Motor neuron (in vitro differentiated cells): Measurements from ENCODE around the gene TM9SF4. TPM values are rescaled to one million over a fixed set of nuclear protein-coding genes. Genes with fewer than 3 reads are reported as not detected.

Source experiments
- ATAC-seq, 8 experiments: fragments of 200-7000 bp; cut with Tn5 transposase; replicated peaks in 6 of 8; 2 replicates each; pipeline ENCODE4 v1.8.0; 2021; ENCODE audit warnings: mild to moderate bottlenecking in 8 of 8, moderate library complexity in 8 of 8
- H3K27ac ChIP-seq, 2 donors: fragments of 250-450 bp; sonication (Bioruptor Pico); 2 replicates each; pipeline ENCODE4 v1.9.0; 2021; ENCODE audit warnings: antibody characterized with exemption in 2 of 2, mild to moderate bottlenecking in 2 of 2, moderate library complexity in 1 of 2
- H3K4me1 ChIP-seq, 2 donors: fragments of 250-450 bp; sonication (Bioruptor Pico); replicated peaks in 1 of 2; 2 replicates each; pipeline ENCODE4 v1.6.1; 2021; ENCODE audit warnings: antibody characterized with exemption in 2 of 2, mild to moderate bottlenecking in 2 of 2, moderate library complexity in 1 of 2
- H3K4me3 ChIP-seq, 5 donors: fragments of 250-450 bp; sonication (Bioruptor Pico); 2 replicates each; pipeline ENCODE4 v1.9.0; 2021; ENCODE audit warnings: antibody characterized with exemption in 5 of 5, mild to moderate bottlenecking in 5 of 5, moderate library complexity in 4 of 5
- WGBS, 10 experiments: fragments of 450-650 bp; shearing (Covaris generic); methylation state at CpG; one replicate each; pipeline ENCODE4 v1.0.0; 2022; 5-methylcytosine and 5-hydroxymethylcytosine counted together
- in situ Hi-C, 9 experiments: fragments of 400-800 bp; cut with MboI; loops; one replicate each; pipeline ENCODE4 v1.15.0; 2021; ENCODE audit warnings: low sequenced_read_pairs in 9 of 9, low pct_unique_long_range_greater_than_20kb in 2 of 9; ENCODE audit not compliant: unreplicated experiment in 9 of 9
- total RNA-seq, 8 experiments: library from RNA; unstranded; fragments of 300-600 nt; gene quantifications; 2 replicates each; pipeline versions ENCODE4 v1.2.3 to v1.2.4, GENCODE V29; 2022

The TM9SF4 gene
- total RNA-seq, 8 experiments from 2014 or later, result 23.9 to 68.4 (median 38.6) TPM

DNA sequence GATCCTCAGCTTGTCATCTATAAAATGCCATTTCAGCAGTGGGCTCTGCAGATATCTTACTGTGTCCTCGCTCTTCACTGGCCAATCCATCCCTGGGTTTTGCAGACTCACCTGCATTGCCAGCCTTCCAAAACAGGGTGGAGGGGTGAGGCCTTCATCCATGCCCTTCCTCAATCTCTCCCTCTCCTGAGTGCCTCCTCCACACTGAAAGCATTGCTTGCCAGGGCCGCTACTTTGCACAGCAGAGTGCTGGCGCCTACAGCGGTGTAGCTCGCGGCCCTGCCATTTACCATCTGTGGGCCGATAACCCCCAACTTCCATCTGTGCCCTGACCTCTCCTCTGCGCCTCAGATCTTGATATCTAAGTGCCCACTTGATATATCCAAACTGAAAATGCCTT is 29.4 kb downstream of the TM9SF4 start:
- no peaks in the 10 kb centered on the region for H3K4me1 ChIP-seq
- H3K4me3 ChIP-seq, result no peak overlapping the region
- ATAC-seq, result no peak
- 40 to 100% (median 93%) methylated on average over 1 to 7 of the region's 8 CpGs; no CpG with 5 or more reads in 4 of the 10 experiments for WGBS, 10 experiments
- H3K27ac ChIP-seq, result no peak overlapping the region
- in situ Hi-C loops, result loop anchor here in 1 of 9 experiments (25.0 kb wide), 1 partner anchor 98 kb away; no protein-coding TSS in a partner anchor

DNA sequence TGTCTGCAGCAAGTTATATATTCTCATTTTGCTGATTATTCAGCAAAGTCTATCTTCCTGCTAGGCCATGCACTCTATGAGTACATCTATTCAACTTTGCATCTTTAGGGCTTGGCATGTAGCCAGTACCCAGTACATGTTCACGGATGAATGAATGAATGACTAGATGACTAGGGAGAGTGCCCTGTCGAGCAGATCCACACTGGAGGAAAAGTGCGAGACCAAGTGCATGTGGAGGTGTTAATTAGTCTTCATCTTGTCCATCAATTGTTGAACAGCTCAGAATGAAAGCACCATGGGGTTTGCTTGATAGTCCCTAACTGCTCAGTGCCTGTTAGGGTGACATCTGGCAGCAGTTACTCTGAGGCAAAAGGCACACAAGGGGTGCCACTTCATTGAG is 30.4 kb downstream of the TM9SF4 start:
- in situ Hi-C loops, result loop anchor here in 1 of 9 experiments (25.0 kb wide), 1 partner anchor 97 kb away; no protein-coding TSS in a partner anchor
- 90 to 100% (median 100%) methylated on average over 1 to 3 of the region's 3 CpGs; no CpG with 5 or more reads in 4 of the 10 experiments for WGBS, 10 experiments
- no peak overlapping the region for H3K27ac ChIP-seq
- H3K4me1 ChIP-seq, result no peaks in the 10 kb centered on the region
- ATAC-seq, result no peak
- no peak overlapping the region for H3K4me3 ChIP-seq

DNA sequence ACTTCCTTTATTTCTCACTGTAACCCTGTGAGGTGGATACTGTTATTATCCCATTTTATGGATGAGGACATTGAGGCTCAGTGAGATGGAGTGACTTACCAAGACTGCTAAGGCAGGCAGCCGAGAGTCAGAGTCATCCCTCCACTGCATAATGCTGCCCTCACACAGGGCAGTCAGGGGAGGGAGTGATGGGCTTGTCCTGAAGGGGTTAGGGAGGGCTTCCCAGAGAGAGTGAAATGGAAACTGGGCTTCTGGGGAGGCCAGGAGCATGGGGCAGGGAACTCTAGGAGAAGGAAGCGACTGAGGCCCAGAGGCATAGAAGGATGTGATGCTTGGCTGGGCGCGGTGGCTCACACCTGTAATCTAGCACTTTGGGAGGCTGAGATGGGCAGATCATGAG is 31.1 kb downstream of the TM9SF4 start:
- in situ Hi-C loops, result loop anchor here in 1 of 9 experiments (25.0 kb wide), 1 partner anchor 97 kb away; no protein-coding TSS in a partner anchor

GRCh38 chr20:32141465-32141980 is 32.0 kb downstream of the TM9SF4 start:
- WGBS, 10 experiments, result 80 to 95% (median 92%) methylated on average over 1 to 11 of the region's 21 CpGs; no CpG with 5 or more reads in 5 of the 10 experiments
- Histone ChIP-seq H3K4me3 (no peak overlapping the region), H3K27ac (no peak overlapping the region), H3K4me1 (no peaks in the 10 kb centered on the region)
- ATAC-seq, result no peak
- in situ Hi-C loops, result loop anchor here in 1 of 9 experiments (25.0 kb wide), 1 partner anchor 96 kb away; no protein-coding TSS in a partner anchor

More for the DNA sequence above, 31.1 kb downstream of the TM9SF4 start:
- H3K4me1 ChIP-seq, result no peaks in the 10 kb centered on the region
- no peak overlapping the region for H3K4me3 ChIP-seq
- no peak for ATAC-seq
- no peak overlapping the region for H3K27ac ChIP-seq
- 33 to 77% methylated on average over 1 to 3 of the region's 4 CpGs; no CpG with 5 or more reads in 8 of the 10 experiments for WGBS, 10 experiments

GRCh38 chr20:32142088-32142487 is 32.6 kb downstream of the TM9SF4 start:
- peak in 3 of 8 experiments; percentile 30 to 94 (median 83) for ATAC-seq
- 75 to 100% (median 85%) methylated on average over 2 to 5 of the region's 5 CpGs; no CpG with 5 or more reads in 2 of the 10 experiments for WGBS, 10 experiments
- in situ Hi-C loops, result loop anchor here in 1 of 9 experiments (25.0 kb wide), 1 partner anchor 95 kb away; no protein-coding TSS in a partner anchor
- Histone ChIP-seq H3K4me3 (no peak overlapping the region), H3K4me1 (no peaks in the 10 kb centered on the region), H3K27ac (no peak overlapping the region)

GRCh38 chr20:32142991-32143390 is 33.5 kb downstream of the TM9SF4 start:
- no peak overlapping the region for H3K4me3 ChIP-seq
- no peaks in the 10 kb centered on the region for H3K4me1 ChIP-seq
- no peak for ATAC-seq
- in situ Hi-C loops, result loop anchor here in 1 of 9 experiments (25.0 kb wide), 1 partner anchor 94 kb away; no protein-coding TSS in a partner anchor
- WGBS, 10 experiments, result 92 to 100% (median 98%) methylated on average over 1 to 10 of the region's 15 CpGs; no CpG with 5 or more reads in 2 of the 10 experiments
- H3K27ac ChIP-seq, result no peak overlapping the region

- Histone ChIP-seq H3K4me1 (no peaks in the 10 kb centered on the region), H3K27ac (no peak overlapping the region), H3K4me3 (no peak overlapping the region)
- in situ Hi-C loops, result loop anchor here in 1 of 9 experiments (25.0 kb wide), 1 partner anchor 92 kb away; no protein-coding TSS in a partner anchor
- WGBS, 10 experiments, result 90 to 100% (median 100%) methylated on average over 1 to 3 of the region's 8 CpGs; no CpG with 5 or more reads in 5 of the 10 experiments
- ATAC-seq, result no peak
Observed at GRCh38 chr20:32144898-32145662, 35.6 kb downstream of the TM9SF4 start.

DNA sequence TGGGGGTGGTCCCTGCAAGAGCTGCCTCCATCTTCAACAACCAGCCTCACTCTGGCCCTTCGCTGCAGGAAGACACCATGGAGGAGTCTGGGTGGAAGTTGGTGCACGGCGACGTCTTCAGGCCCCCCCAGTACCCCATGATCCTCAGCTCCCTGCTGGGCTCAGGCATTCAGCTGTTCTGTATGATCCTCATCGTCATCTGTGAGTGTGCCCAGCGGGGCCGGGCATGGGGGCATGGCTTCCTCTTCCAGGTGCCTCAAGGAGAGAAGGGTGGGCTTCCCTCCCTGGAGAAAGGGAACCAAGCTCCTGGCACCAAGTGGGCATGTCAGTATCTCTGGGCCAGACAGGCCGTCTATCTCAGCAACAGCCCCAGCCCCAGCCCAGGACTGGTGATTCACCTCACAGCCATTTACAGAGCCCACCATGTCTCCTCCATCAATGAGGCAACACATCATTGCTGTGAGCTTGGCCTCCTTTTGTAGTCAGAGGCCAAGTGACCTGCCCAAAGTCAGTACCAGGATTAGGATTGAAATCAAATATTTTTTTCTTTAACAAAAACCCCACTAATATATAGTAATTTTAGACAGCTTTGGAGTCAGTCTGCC is 40.2 kb downstream of the TM9SF4 start:
- in situ Hi-C loops, result loop anchor here in 1 of 9 experiments (25.0 kb wide), 1 partner anchor 88 kb away; no protein-coding TSS in a partner anchor
- Histone ChIP-seq H3K4me1 (no peaks in the 10 kb centered on the region), H3K27ac (no peak overlapping the region), H3K4me3 (no peak overlapping the region)
- no peak for ATAC-seq
- 70 to 100% (median 96%) methylated on average over 2 to 6 of the region's 8 CpGs; no CpG with 5 or more reads in 6 of the 10 experiments for WGBS, 10 experiments

- ATAC-seq, result no peak
- in situ Hi-C loops, result no loop called here
- WGBS, 10 experiments, result 86 to 100% (median 100%) methylated on average over 1 to 4 of the region's 10 CpGs; no CpG with 5 or more reads in 3 of the 10 experiments
- Histone ChIP-seq H3K4me3 (no peak overlapping the region), H3K4me1 (no peaks in the 10 kb centered on the region), H3K27ac (no peak overlapping the region)
Observed at GRCh38 chr20:32150291-32150848, 40.9 kb downstream of the TM9SF4 start.

GRCh38 chr20:32152421-32153155 is 43.1 kb downstream of the TM9SF4 start:
- 81 to 100% (median 95%) methylated on average over 1 to 3 of the region's 6 CpGs; no CpG with 5 or more reads in 4 of the 10 experiments for WGBS, 10 experiments
- in situ Hi-C loops, result no loop called here
- ATAC-seq, result no peak
- Histone ChIP-seq H3K4me1 (no peaks in the 10 kb centered on the region), H3K27ac (no peak overlapping the region), H3K4me3 (no peak overlapping the region)

DNA sequence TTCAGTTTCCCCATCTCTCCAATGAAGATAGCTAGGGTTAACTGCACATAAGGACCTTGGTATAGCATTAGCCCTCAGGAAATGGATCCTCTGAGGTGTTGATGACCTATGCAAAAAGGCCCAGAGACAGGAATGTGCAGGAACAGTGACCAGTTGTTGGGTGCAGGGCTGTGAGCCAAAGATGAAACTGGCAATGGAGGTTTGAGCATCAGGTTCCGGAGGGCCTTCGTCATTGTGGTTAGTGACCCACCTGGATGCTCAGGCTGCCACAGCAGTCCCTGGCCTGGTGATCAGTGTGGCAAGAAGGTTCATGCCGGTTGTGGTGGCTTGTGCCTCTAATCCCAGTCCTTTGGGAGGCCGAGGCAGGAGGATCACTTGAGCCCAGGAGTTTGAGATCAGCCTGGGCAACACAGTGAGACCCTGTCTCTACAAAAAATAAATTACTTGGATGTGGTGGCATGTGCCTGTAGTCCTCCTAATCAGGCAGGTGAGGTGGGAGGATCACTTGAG is 43.7 kb downstream of the TM9SF4 start:
- Histone ChIP-seq H3K27ac (no peak overlapping the region), H3K4me1 (no peaks in the 10 kb centered on the region), H3K4me3 (no peak overlapping the region)
- in situ Hi-C loops, result no loop called here
- ATAC-seq, result no peak
- WGBS, 10 experiments, result 80 to 100% (median 92%) methylated on average over 1 to 4 of the region's 4 CpGs; no CpG with 5 or more reads in 5 of the 10 experiments

- Histone ChIP-seq H3K27ac (no peak overlapping the region), H3K4me3 (no peak overlapping the region), H3K4me1 (no peaks in the 10 kb centered on the region)
- in situ Hi-C loops, result no loop called here
- 83 to 100% (median 96%) methylated on average over 1 to 4 of the region's 5 CpGs; no CpG with 5 or more reads in 7 of the 10 experiments for WGBS, 10 experiments
- ATAC-seq, result no peak
Observed at GRCh38 chr20:32153771-32154170, 44.3 kb downstream of the TM9SF4 start.
